Measurements from ENCODE around the gene AR. TPM values are rescaled to one million over a fixed set of nuclear protein-coding genes. Genes with fewer than 3 reads are reported as not detected.

Gene AR
- total and polyA plus RNA-seq, 4 donors, result 2.8 to 67.4 (median 22.9) TPM

GRCh38 chrX:67692246-67692645 lies 148.4 kb downstream of the AR start:
- Histone ChIP-seq H3K9ac (ENCODE audit: low read depth in 1 of 2, low read length in 2 of 2) (no peak overlapping the region), H3K4me1 (ENCODE audit: control insufficient read depth in 4 of 4, insufficient read depth in 4 of 4, low read length in 3 of 4) (no peaks in the 10 kb centered on the region), H3K27ac (ENCODE audit: low read depth in 1 of 2, low read length in 2 of 2) (no peak overlapping the region), H3K4me3 (ENCODE audit: low read depth in 1 of 3, low read length in 3 of 3) (no peak overlapping the region), H3K27me3 (ENCODE audit: control insufficient read depth in 4 of 4, insufficient read depth in 4 of 4, low read length in 3 of 4) (no peaks in the 10 kb centered on the region), H3K9me3 (ENCODE audit: control insufficient read depth in 4 of 4, low read length in 3 of 4) (no peaks in the 10 kb centered on the region), H3K36me3 (ENCODE audit: control insufficient read depth in 4 of 4, insufficient read depth in 3 of 4, low read depth in 1 of 4, low read length in 3 of 4) (peaks cover 0 to 21% (median 19%) of the 10 kb centered on the region in 4 donors)
- no peak for TF ChIP-seq RXRA (IDR thresholded peaks at IDR 0.05)
- no peak for DNase-seq (ENCODE audit: low spot score)

GRCh38 chrX:67693928-67694327 lies 150.1 kb downstream of the AR start:
- H3K27me3 ChIP-seq (ENCODE audit: control insufficient read depth in 4 of 4, insufficient read depth in 4 of 4, low read length in 3 of 4), result no peaks in the 10 kb centered on the region
- H3K4me3 ChIP-seq (ENCODE audit: low read depth in 1 of 3, low read length in 3 of 3), result no peak overlapping the region
- peaks cover 0 to 19% (median 14%) of the 10 kb centered on the region in 4 donors for H3K36me3 ChIP-seq (ENCODE audit: control insufficient read depth in 4 of 4, insufficient read depth in 3 of 4, low read depth in 1 of 4, low read length in 3 of 4)
- 93% methylated on average over 1 of the region's 1 CpG for WGBS
- no peaks in the 10 kb centered on the region for H3K4me1 ChIP-seq (ENCODE audit: control insufficient read depth in 4 of 4, insufficient read depth in 4 of 4, low read length in 3 of 4)
- peaks cover 0 to 3% (median 0%) of the 10 kb centered on the region in 4 donors for H3K9me3 ChIP-seq (ENCODE audit: control insufficient read depth in 4 of 4, low read length in 3 of 4)
- H3K27ac ChIP-seq (ENCODE audit: low read depth in 1 of 2, low read length in 2 of 2), result no peak overlapping the region
- no peak for TF ChIP-seq REST (IDR thresholded peaks at IDR 0.05)
- no peak for TF ChIP-seq MAX (IDR thresholded peaks at IDR 0.05)
- no peak for TF ChIP-seq HNF4G (IDR thresholded peaks at IDR 0.05)
- no peak for TF ChIP-seq YY1 (IDR thresholded peaks at IDR 0.05)
- no peak overlapping the region for H3K9ac ChIP-seq (ENCODE audit: low read depth in 1 of 2, low read length in 2 of 2)
- DNase-seq (ENCODE audit: low spot score), result no peak

GRCh38 chrX:67697452-67697851 lies 153.6 kb downstream of the AR start:
- H3K27ac ChIP-seq (ENCODE audit: low read depth in 1 of 2, low read length in 2 of 2), result no peak overlapping the region
- no peaks in the 10 kb centered on the region for H3K27me3 ChIP-seq (ENCODE audit: control insufficient read depth in 4 of 4, insufficient read depth in 4 of 4, low read length in 3 of 4)
- TF ChIP-seq YY1 (IDR thresholded peaks at IDR 0.05), result no peak
- TF ChIP-seq SP1 (IDR thresholded peaks at IDR 0.05), result no peak
- no peak for TF ChIP-seq CTCF (IDR thresholded peaks at IDR 0.05; ENCODE audit: low read depth, low read length, missing input control)
- no peak for TF ChIP-seq EGR1 (IDR thresholded peaks at IDR 0.05; ENCODE audit: low read depth in 2 of 2)
- no peak for TF ChIP-seq HNF4A (conservative IDR thresholded peaks at IDR 0.05)
- no peak for TF ChIP-seq ZBTB33 (IDR thresholded peaks at IDR 0.05)
- no peak for TF ChIP-seq HNF4G (IDR thresholded peaks at IDR 0.05)
- TF ChIP-seq TAF1 (conservative IDR thresholded peaks at IDR 0.05), result no peak
- no peak for TF ChIP-seq MAX (IDR thresholded peaks at IDR 0.05)
- no peak for TF ChIP-seq JUND (IDR thresholded peaks at IDR 0.05)
- no peak for TF ChIP-seq FOXA2 (IDR thresholded peaks at IDR 0.05)
- no peak for DNase-seq (ENCODE audit: low spot score)
- no peaks in the 10 kb centered on the region for H3K4me1 ChIP-seq (ENCODE audit: control insufficient read depth in 4 of 4, insufficient read depth in 4 of 4, low read length in 3 of 4)
- peaks cover 0 to 2% (median 0%) of the 10 kb centered on the region in 4 donors for H3K36me3 ChIP-seq (ENCODE audit: control insufficient read depth in 4 of 4, insufficient read depth in 3 of 4, low read depth in 1 of 4, low read length in 3 of 4)
- H3K9me3 ChIP-seq (ENCODE audit: control insufficient read depth in 4 of 4, low read length in 3 of 4), result peaks cover 0 to 3% (median 0%) of the 10 kb centered on the region in 4 donors
- no peak overlapping the region for H3K9ac ChIP-seq (ENCODE audit: low read depth in 1 of 2, low read length in 2 of 2)
- H3K4me3 ChIP-seq (ENCODE audit: low read depth in 1 of 3, low read length in 3 of 3), result no peak overlapping the region

Measured in liver (tissue), 9 donors.